Activated CD4-positive, CD25-positive, alpha-beta regulatory T cell treated with anti-CD3 and anti-CD28 coated beads, Interleukin-2, amount 50 U/mL, for 72 hours (primary cell): ENCODE results near the gene MANBA.

Experiments
- DNase-seq: peaks from one replicate; pipeline ENCODE4 v3.0.0; 2021

MANBA gene

DNA sequence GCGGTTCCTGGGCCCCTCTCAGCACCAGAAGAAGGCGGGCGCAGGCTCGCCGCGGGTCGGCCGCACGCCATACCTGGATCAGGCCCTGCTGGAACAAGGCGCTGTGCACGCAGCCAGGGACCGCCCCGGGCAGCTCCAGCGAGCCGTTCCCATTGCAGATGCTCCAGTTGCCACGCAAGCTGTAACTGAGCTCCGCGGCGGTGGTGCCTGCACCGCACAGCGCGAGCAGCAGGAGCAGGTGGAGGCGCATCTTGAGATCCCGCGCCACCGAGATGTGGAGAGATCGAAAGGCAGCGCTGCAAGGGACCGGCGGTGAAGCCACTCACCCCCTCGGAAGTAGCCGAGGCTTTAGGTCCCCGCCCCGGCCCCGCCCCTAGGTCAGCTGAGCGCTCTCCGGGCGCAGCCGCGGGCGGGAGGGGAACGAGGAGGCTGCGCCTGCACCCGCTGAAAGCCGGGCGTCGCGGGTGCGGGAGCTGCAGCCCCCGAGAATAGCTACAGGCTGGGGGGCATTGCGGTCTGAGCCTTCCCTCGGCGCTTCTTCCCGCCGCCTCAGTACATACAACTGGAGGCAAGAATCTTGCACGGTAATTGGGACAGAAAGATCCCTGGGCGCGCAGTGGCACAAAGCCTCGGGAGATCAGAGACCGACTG is at the start of gene MANBA:
Gene MANBA (minus strand): TSS at position 324 of the 651 bp plus-strand sequence. CDS start 74 bp downstream, at position 250.
- peak; percentile 78 for DNase-seq

DNA sequence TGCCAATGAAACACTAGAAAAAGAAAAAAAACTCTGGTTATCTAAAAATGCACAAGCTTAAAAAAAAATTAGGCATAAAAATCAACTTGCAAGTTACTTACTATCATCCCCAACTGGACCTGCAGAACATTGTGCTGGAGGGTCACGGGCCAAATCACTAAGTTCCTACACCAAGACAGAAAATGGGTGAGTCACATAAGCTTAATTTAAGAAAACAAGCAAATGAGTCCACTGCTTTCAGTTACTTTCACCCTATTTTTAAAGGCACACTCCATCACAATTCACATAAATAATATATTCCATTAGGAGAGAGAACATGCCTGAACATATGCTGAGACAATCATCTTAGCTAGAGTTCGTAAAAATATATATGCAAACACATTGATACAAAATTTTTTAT is 48.9 kb upstream of the MANBA start:
- no peak for DNase-seq

DNA sequence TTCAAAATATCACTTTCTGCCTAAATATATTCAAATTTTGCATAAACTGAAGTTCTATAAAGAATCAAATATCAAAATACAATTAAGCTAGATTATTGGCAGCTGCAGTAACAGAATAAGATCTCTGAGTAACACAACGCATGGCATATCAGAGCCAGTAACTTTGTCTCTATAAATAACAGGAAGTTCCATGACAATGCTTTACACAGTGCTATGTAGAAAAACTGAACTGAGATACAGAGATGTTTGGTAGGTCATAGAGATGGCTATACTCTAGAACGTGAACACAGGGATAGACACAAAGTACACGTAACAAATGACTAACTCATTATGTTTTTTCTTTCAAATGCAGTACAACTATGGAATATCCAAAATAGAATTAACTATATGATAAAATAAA is 48.4 kb upstream of the MANBA start:
- DNase-seq: no peak

DNA sequence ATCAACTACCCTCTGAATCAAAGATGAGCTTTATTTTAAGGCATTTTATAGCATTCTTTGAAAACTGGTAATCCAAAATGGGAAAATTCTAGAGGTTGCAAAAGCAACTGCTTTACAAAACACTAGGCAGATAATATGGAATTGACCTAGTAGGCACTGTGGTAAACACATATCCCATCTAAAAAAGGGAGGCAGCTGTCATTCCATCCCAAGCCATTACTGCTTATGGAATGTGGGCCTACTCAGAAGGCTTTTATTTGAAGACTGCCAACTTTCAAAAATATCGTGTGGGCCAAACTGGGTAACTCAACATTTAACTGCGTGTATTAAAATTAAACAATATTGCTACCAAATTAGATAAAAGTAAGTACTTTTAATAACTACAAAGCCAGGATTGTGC is 47.2 kb upstream of the MANBA start:
- DNase-seq: no peak

DNA sequence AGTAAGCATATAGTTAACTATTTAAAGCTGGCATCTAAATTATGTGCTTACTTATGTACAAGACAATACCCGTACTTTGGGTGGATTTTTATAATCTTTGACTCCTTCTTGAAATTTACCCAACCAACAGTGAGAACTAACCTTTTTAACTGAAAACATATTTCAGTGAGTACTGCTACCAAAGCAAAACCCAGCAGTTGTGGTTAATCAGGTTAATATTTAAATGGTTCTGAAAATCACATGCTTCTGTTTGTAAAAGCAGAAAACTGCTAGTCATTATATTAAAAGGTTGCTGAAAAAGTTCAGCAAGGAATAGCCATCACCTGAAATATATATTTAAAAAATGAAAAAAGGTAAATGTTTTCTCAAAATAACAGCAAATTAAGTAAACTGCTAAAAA is 46.6 kb upstream of the MANBA start:
- DNase-seq: no peak

DNA sequence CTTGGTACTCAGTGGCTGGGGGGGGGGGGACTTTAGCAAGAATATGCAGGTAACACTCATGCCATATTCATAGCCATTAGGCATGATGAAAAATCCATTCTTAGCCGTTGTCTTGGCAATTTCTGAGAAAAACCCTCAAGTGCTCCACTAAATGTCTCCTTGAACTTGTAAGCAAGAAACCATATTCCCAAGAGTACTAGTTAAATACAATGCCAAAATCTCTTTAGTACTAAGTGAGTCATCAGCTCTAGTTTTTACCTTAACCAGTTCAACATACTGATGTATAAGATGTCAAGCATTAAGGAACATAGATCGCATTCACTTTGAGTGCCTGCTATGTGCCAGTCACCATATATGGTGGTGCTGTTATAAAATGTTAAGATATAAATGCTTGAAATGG is 39.0 kb upstream of the MANBA start:
- DNase-seq: no peak

DNA sequence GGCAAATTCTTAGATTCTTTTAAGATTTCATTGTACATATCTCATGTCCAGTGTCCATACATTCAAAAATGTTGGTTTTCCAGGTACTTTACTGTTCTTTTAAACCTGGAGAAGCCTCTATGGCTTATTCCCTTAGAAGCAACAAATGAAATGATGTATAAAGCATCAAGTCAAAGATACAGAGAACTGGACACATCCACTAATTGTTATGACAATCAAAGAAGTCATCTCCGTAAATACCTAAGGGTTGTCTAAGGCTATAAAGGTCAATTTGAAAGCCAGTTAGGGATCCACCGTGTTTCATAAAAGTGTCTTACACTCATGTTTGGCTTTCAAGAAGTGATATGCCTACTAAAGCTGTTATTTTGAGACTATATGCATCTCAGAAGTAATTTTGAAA is 34.2 kb upstream of the MANBA start:
- DNase-seq: no peak

DNA sequence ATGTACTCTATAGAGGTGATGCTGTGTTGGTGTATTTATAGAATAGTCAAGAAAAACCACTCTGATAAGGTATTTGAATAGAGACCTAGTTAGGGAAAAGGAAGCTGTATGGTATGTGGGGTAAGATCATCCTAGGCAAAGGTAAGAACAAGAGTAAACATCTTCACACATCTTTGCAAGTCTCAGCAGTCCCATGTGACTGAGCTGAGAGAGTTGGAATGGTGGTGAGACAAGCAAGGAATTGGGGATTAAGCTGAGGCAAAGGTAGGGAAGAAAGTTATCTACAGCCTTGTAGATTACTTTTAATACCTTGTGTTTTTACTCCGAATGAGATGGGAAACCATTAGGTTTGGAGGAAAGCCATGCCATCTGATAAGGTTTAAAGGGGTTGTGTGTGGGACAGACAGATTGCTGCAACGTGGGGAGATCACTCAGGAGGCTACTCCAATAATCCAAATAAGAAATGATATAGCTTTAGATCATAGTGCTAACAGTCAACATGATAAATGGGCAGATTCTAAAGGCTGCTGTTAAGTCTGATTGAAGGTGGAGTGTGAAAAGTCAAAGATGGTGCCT is 31.7 kb upstream of the MANBA start:
- DNase-seq: no peak

DNA sequence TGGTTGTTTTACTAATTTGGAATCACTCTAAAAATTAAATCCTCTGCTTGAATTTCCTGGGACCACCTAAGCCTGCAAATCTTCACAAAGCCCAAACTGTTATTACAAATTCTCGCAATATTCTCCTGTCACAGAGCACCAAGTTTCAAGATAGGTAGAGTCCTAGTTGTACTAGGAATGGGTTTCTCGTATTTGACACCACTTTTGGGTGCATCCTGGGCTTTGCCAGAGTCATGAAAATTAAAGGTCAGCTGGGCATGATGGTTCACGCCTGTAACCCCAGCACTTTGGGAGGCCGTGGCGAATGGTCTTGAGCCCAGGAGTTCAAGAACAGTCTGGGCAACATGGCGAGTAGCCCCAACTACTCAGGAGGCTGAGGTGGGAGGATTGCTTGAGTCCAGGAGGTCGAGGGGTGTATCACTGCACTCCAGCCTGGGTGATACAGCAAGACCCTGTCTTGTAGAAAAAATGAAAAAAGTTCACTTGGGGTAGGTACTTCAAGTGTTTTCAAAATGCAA is 30.6 kb upstream of the MANBA start:
- no peak for DNase-seq

DNA sequence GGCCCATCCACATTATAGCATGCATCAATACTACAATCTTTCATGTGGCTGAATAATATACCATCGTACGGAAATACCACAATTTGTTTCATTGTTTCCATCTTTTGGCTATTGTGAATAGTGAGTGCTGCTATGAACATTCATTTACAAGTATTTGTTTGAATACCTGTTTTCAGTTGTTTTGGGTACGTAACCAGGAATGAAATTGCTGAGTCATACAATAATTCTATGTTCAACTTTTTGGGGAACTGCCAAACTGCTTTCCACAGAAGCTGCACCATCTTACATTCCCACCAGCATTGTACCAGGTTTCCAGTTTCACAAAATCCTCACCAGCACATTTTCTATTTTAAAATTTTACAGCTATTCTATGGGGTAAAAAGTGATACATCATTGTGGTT is 28.5 kb upstream of the MANBA start:
- DNase-seq: no peak

DNA sequence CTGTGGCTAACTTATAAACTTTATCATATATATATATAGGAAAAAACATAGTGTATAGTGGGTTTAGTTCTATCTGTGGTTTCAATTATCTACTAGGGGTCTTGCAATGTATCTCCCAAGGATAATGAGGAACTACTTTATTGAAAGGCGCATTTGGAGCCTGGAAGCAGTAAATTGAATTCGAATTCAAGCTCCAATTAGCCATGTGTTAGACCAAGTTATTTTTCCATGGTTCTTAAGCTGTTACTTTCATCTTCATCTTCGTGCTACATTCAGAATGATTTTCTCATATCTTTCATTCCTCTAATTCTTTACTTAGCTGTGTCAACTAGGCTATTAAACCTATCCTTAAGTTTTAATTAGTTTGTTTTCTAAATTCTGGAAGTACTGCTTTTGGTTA is 27.2 kb upstream of the MANBA start:
- no peak for DNase-seq

DNA sequence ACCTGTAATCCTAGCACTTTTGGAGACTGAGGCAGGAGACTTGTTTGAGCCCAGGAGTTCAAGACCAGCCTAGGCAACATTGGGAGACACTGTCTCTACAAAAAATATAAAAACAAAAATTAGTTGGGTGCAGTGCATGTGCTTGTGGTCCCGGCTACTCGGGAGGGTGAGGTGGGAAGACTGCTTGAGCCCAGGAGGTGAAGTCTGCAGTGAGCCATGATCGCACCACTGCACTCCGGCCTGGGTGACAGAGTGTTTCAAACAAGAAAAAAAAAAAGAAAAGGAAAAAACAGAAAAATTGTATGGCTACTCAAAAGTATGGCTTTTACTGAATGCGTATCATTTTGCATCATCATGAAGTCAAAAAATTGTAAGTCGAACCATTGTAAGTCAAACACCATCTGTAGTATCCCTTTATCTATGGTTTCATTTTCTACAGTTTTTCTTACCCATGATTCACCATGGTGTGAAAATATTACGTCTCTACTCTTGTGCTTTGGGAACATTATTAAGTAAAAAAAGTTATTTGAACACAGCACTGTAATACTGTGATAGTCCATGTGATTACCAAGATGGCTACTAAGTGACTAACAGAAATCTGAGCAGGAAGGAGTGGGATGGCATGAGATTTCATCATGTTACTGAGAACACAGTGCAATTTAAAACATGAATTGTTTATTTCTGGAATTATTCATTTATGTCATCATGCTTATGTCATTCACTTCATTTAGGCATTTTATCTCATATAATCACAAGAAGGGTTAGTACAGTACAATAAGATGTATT is 26.5 kb upstream of the MANBA start:
- DNase-seq: no peak

DNA sequence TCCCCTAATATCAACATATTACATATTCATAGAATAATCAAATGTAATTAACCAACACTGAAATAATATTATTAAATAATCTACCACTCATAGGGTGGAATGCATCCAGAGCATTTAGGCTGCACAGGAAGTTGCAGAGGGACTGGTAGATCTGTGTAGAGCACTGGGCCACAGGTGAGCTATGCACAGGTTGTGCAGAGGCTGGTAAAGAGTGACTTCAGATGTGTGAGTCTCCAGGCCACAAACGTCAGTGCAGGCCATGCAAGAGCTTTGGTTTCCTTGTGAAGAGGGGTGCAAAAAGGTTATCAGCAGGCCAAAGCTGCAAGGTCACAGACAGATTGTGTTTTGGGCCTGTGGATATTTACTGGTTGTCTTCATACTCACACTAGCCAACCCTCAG is 25.5 kb upstream of the MANBA start:
- no peak for DNase-seq

DNA sequence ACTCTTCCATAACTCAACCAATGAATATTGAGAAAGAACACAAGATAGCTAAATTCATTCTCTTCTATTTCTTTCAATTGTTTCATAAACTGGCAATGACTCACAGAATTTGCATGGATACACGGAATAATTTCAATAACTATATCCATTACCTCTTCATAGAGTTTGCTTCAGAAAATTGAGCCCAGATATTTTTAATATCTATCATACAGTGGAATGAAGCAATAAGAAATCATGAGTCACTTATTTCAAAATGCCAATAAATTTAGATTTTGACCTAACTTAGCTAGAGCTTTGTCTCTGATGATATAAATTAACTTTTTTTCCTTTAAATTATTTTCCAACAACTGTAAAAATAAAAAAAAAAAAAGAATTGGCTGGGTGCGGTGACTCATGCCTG is 22.2 kb upstream of the MANBA start:
- DNase-seq: no peak

DNA sequence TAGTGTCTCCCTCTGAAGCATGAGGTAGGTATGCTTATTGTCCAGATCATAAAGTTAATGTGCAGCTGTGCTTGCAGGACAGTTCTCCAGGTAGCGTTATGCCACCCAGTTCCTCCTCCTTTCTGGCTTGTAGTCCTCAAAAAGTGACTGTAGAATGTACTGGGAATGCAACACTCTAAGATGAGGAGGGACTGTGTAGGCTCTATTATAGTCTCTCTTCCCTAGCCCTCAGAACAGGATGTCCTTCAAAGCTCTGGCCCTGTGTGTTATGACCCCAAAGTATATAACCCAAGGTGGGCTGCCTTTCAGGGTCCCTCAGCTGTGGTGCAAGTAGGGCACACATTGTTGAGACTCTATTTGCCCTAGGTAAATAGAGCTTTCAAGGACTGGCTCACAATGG is 20.8 kb upstream of the MANBA start:
- no peak for DNase-seq

DNA sequence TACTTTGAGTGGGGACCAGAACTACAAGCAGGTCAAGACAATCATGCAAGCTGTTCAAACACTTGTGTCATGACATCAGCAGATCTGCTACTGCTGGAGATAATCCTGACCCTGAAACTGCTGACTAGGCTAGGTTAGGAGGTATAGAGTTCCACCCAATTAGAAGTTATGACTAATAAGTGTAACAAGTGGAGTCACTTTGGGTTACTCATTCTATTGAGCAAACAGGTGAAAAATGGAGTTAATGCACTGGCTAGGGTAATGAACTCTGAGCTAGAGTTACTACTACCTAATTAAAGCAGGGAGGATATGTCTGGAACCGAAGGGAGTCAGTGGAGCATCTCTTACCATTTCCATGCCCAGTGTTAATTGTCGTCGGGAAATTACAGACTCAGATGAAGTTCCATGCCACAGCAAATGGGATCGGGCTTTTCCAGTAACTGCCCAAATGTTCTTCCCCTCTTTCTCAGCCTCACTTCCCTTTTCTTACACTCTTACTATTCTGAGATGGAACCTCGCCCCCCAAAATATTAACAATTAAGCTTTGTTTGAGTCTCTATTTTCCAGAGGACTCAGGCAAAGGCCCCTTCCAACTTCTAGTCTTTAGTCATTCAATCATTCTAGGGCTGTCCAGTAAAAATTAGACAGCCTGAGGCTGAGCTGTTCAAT is 19.8 kb upstream of the MANBA start:
- DNase-seq: no peak

DNA sequence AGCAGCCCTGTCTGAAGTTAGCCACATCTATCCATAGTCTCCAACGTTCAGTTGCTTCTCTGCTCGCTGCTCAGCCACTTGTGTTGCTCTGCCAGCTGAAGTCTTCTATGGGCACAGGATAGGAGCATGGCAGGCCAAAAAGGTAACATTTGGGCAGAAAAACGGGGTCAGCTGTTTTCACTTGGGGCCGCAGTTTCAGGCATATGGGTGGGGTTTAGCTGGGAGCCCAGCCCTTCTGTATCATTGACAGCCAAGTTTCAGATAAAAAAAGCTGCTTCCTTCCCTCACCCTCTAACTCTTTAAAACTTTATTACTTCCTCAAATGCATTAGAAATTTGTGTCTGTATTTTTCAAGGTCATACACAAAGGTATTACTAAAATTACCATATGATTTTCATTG is 18.4 kb upstream of the MANBA start:
- no peak for DNase-seq

DNA sequence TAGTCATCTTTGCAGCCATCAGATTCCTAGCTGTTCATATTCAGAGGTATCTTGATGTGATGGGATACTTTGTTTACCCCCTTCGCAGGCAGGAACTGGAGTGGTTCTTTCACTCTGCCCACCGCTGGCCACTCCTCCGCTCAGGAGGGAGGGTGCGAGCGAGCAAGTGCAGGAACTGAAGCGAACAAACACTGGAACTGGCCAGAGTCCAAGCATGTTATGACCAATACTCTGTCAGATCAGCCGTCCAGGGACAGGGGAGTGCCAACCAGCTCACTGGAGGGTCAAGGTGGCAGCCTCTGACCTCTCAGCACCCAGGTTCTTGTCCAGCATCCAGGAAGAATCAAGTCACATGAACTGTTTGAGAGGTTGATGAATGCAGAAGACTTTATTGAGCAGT is 18.0 kb upstream of the MANBA start:
- DNase-seq: no peak

DNA sequence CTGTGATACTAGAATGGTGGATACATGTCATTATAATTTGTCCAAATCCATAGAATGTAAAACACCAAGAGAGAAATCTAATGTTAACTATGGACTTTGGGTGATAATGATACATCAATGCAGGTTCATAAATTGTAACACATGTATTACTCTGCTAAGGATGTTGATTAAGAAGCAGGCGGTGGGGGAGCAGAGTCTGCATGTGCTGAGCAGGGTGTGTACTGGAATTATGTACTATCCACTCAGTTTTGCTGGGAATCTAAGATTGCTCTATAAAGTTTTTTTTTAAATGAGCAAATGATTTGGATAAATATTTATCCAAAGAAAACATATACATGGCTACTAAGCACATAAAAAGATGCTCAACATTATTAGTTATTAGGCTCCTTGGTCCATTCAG is 15.0 kb upstream of the MANBA start:
- no peak for DNase-seq

DNA sequence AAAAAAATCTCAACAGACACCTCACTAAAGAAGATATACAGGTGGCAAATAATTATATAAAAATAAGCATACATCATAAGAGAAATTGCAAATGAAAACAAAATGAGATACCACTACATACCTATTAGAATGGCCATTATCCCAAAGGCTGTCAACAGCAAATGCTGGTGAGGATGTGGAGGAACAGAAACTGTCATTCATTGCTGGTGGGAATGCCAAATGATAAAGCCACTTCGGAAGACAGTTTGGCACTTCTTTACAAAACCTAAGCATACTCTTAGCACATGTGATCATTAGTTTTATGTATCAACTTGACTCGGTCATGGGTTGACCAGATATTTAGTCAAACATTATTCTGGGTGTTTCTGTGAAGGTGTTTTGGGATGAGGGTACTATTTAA is 13.5 kb upstream of the MANBA start:
- no peak for DNase-seq

DNA sequence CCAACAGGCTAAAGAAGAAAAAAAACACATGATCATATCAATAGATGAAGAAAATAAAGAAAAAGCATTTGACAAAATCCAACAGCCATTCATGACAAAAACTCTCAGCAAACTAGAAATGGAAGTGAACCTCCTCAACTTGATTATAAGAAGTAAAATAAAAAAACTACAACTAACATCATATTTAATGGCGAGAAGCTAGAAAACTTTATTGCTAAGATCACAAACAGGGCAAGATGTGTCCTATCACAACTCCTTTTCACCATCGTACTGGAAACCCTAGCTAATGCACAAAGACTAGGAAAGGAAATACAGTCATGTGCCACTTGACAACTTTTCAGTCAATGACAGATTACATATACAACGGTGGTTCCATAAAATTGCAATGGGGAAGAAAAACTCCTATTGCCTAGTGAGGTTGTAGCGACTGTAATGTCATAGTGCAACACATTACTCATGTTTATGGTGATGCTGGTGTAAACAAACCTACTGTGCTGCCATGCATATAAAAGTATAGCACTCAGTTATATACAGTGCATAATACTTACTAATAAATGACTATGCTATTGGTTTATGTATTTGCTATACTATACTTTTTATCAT is 12.1 kb upstream of the MANBA start:
- no peak for DNase-seq

DNA sequence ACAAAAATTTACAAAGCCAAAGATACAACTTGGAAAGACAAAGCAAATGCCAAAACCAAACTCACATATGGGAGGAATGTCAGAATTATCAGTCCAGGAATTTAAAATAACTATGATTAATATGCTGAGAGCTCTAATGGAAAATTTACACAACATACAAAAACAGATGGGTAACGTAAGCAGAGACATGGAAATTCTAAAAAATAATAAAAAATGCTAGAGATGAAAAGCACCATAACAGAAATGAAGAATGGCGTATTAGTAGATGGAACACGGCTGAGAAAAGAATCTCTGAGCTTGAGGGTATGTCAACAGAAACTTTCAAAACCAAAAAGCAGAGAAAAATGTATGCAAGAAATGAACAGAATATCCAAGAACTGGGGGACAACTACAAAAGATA is 4.1 kb upstream of the MANBA start:
- no peak for DNase-seq

DNA sequence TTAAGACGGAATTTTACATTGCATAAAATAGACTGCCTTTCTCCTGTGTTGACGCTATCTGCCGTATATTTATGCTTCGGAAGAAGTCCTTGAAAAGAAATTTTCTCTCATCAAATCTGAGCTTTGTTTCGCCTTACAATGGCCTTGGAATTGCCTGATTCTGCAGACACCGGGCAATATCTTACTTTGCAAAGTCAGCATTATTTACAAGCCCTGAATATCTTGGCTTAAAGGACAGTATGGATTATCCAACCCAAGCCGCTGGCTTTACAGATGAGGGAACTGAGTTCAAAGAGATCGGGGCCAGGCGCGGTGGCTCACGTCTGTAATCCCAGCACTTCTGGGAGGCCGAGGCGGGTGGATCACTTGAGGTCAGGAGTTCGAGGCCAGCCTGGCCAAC is 1.1 kb upstream of the MANBA start:
- DNase-seq: no peak
